HG02884 (cell line): ENCODE results near the gene UCP3.
"Not testable (repeated sequence)": the region's sequence is repeated elsewhere in the genome, so short reads cannot be mapped to it uniquely, and the experiment has no call there.

Experiments used
- ATAC-seq: cut with Tn5 transposase; IDR thresholded peaks from one replicate; pipeline ENCODE4 v1.9.1; 2021; ENCODE audit warnings: mild to moderate bottlenecking, moderate library complexity; ENCODE audit not compliant: unreplicated experiment

The UCP3 gene

DNA sequence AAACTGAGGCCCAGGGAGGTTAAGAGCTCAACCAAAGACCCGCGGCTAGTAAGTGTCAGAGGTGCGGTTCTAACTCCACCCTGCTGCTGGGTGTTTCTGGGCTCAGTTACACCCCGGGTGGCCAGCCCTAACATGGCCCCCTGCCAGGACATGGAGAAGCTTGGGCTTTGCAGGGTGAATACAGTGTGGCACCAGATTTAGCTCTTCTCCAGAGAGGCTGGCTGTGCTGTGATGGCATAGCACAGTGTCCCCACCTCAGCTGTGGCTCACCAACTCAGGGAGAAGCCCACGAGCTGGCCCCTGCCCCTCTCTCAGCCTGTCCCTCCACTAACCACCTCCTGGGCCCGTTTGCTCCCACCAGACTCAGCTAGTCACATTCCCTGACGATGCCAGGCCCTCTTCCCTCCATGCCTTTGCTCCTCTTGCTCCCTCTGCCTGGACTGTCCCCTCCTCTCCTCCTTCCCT lies 7.0 kb downstream of the UCP3 start:
- ATAC-seq: no peak

DNA sequence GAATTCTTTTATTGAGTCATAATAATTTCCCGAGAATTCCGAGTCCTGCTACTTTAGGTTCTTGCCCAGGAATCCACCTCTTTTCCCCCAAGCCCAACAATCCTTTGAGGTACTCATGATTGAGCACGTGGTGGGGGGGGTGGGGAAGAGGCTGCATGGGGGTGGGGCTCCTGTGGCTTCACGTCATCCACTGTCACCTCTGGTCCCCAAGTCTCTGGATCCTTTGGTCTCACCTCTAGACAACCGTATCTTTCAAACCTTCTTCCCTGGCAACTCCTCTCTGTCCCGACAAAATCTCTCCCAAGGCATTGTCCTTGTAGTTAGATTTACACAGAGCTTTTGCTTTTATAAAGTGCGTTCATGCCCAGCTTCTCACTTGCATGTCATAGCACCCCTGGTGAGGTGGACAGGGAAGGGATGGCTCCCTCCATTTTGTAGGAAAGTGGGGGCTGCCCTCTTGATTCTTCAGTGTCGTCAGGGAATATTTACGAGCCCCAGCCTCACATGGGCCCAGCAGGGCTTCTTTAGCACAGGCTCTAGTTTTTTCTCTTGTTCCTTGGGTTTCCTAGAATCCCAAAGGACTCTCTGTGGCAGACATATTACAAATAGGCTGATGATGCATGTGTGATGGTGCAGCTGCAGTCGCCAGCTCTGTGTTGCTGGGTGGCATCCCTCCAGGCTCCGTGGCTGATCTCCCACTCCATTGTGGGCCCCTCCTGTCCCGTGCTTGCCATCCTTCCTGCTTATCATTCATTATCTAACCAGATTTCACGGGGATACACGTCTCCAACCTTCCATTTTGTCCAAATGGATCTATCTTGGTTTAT lies 8.4 kb downstream of the UCP3 start:
- ATAC-seq: no peak

DNA sequence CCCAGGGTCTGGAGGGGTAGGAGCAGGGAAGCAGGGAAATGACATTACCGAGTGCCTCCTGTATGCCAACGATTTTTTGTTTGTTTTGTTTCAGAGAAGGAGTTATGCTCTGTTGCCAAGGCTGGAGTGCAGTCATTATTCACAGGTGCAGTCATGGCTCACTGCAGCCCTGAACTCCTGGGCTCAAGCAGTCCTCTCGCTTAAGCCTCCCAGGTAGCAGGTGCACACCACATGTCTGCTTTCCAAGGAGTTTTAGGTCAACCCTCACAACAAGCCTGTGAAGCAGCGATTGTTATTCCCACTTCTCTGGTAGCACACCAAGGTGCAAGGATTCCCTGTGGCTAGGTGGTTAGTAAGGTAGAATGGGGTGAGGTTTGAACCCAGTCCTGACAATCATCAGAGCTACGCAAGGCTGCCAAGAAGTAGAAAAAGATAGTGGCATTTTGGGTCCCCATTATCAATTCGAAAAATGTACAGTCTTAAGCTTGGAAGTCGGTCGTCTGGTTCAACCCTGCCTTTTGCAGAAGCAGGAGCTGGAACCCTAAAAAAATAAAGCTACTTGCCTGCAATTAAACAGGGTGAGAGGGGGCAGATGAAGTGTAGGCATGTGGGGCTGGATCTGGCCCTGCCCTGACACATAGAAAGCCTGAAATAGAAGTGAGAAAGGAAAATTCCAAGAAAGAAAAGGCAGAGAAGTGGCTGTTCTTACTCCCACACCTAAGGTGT lies 9.1 kb downstream of the UCP3 start:
- ATAC-seq: no peak

DNA sequence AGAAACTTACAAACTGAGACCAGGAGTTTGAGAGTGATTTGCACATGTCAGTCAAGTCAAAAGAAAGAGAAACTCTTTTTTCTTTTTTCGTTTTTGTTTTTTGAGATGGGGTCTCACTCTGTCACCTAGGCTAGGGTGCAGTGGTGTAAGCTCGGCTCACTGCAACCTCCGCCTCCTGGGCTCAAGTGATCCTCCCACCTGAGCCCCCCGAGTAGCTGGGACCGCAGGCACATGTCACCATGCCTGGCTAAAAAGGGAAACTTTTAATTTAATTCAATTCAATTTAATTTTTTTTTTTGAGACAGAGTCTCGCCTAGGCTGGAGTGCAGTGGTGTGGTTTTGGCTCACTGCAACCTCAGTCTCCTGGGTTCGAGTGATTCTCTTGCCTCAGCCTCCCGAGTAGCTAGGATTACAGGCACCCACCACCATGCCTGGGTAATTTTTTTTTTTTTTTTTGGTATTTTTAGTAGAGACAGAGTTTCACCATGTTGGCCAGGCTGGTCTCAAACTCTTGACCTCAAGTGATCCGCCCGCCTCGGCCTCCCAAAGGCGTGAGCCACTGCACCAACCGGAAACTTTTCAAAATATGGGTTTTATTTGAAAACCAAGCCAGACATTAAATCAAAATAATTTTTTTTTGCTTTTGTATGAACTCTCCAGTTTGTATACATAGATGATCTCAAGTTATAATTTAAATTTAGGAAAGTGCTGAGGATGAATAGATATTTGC lies 9.9 kb downstream of the UCP3 start:
- no peak for ATAC-seq

DNA sequence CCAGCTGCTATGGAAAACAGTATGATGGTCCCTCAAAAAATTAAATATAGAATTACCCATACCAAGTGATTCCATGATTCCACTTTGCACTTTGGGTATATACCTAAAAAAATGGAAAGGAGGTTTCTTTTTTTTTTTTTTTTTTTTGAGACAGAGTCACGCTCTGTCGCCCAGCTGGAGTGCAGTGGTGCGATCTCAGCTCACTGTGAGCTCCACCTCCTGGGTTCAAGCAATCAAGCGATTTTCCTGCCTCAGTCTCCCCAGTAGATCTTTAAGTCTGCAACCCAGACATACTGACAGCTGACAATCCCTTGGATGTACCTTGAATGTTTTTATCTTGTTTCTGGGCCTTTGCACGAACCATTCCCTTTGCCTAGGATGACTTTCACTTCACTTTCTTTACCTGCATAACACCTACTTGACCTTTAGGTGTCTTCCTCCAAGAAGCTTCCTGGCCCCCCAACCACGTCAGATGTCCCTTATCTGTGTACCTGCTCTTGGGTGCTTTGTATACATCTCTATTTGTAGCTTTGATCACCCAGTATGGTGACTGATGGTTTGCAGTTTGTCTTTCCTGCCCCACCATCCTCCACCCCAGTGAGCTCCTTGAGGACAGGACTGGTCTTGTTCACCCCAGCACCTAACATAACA lies 11.6 kb downstream of the UCP3 start:
- ATAC-seq: no peak

DNA sequence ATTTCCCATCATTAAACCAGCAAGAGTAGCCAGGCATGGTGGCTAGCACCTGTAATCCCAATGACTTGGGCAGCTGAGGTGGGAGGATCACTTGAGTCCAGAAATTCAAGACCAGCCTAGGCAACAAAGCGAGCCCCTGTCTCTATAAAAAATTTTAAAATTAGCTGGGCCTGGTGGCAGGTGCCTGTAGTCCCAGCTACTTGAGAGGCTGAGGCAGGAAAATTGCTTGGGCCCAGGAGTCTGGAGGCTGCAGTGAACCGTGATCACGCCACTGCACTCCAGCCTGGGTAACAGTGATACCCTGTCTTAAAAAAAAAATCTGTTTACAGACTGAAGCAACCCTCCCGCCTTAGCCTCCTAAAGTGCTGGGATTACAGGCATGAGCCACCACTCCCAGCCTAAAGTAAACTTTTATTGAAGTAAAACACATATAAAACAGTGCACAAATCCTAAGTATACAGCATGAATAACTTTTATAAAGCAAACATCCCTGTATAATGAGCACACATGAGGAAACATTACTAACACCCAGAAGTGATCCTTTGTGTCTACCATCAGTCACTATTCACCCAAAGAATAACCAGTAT lies 12.6 kb downstream of the UCP3 start:
- no peak for ATAC-seq

DNA sequence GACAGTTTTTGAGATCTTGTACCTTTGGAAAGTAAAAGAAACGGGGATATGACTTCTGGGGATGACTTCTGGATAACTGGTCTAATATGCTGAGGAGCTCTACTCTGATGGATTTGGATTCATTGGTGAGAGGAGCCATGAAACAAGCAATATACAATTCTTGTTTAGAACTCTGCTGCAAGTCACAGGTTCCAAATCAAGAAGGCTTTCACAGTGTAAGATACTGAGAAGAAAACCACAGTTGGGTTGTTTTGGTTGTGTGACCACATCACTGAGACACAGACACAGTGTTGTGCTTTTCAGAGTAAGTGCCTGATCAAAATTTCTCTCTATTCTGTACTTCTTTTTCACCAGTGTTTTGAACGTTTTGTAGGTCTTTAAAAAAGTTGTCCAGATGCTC lies 13.2 kb downstream of the UCP3 start:
- no peak for ATAC-seq

DNA sequence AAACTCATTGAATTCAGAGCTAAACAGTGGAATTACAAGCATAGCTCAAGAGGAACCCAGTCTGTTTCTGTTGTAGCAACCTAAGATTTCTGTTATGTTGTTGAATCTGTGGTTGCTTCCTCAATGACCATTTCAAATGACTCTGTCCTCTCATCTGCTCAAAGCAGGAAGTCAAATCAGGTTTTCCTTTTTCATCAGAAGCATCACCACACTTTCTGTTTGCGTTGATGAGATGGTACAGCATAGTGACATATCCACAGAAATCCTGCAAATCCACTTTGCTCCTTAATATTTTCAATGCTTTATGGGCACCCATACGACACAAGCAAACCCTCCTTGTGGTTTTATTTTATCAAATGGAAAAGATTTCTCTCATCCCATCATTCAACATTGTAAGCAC lies 13.6 kb downstream of the UCP3 start:
- no peak for ATAC-seq

DNA sequence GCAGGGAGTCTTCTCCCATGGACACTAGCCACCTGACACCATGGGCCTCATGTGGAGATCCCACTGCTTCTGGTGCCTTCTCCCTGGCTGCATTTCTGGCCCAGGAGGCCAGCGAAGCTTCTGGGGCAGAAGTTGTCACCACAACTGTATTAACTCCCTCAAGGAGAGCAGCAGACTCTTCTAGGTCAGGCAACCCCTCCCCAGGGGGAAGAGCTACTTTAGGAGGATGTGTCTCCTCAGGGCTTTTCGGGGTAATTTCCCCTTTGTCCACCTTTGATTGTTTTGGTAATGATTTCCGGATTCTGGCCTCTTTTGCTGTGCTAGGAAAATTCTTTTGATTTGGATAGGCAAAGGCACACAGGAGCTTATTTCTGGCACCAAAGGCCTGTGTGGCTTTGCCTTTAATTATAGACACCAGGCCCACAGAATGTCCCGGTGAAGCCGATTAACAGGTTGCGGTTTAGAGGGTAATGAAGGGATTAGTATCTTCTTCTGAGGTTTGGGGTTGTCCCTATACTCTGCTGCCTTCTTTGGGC lies 17.3 kb downstream of the UCP3 start:
- ATAC-seq: no peak

DNA sequence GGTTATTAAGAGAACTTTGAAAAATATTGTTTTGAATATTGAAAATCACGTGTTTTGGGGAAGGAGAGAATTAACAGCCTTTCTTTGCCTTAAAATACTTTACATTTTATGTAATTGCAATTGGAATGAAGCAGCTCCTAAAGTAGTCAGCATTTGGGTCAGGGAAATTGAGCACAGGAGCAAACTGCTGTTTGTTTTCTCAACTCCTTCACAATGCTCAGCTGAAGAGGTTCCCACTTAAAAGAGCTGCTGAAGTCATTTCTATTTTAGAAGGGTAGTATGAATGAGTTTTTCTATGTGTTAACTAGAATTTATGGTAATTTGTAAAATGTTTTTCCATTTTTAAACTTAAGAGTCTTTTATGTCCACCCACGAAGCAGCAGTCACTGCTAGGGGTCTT lies 18.2 kb downstream of the UCP3 start:
- ATAC-seq: no peak

DNA sequence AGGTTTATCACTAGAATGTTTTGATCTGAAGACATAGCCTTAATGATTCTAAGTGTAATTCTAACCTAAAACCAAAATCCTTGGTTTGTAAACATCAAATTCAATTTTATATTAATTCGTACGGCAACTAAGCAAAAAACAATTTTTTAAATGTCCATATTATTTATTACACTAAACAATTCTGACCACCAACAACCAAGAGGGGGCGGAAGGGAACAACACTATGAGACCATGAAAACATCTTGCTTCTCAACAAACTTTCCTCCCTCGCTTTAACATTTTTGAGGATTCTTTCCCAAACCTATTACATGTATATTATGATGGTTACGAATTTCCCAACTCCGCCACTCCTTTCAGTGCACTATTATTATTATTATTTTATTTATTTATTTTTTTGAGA lies 19.7 kb downstream of the UCP3 start:
- ATAC-seq: no peak

DNA sequence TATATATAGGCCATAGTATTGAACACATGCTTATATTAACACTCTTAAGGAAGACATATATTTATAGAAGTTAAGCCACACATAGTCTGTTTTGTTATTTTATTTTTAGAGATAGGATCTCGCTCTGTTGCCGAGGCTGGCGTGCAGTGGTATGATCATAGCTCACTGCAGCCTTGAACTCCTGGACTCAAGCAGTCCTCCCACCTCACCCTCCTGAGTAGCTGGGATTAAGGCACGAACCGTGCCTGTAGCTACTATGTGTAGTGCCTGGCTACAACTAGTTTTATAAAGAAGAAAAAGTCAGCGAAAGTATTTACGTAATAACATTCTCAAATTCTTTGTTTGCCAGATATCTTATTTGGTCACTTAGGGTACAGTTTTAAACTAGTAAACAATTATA lies 20.7 kb downstream of the UCP3 start:
- no peak for ATAC-seq

DNA sequence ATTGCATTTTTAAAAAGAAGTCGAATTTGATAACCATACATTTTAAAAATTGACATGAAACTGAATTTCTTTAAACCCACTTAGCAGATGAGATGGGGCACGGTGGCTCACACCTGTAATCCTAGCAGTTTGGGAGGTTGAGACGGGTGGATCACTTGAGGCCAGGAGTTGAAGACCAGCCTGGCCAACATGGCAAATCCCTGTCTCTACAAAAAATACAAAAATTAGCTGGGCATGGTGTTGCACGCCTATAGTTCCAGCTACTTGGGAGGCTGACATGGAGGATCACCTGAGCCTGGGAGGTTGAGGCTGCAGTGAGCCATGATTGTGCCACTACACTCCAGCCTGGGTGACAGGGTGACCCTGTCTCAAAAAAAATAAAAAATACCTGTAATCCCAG lies 23.2 kb downstream of the UCP3 start:
- ATAC-seq: not testable (repeated sequence)

DNA sequence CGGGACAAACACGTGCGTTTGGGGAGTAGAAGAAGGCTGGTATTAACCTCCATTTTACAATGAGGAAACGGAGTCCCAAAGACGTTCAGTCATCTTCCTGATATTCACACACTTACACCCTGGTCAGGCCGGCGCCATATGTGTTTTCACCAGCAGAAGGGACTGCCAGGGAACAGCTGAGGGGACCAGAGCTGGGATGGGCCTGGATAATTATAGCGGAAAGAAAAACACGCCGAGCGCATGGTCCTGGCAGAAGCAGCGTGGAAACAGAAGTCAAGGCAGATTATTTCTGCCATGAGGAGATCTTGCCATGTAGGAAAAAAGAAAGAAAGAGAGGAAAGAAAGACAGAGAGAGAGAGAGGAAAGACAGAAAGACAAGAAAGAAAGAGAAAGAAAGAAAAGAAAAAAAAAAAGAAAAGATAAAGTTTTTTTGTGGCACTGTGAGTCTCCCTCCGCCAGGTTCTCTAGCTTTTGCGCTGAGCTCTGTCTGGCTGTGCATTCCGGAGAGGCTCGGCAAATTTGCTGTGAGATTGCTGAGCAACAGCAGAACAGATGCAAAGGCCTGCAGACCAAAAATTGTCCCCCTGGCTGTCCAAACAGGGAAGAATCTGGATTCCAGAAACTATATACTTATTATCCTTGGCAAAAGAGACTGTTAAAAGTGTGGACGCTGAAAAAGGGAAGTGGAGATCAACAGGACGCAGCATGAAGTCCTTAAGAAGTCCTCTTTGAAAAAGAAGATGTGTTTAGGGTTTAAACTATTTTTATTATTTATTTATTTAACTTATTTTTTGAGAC lies 24.9 kb downstream of the UCP3 start:
- no peak for ATAC-seq

DNA sequence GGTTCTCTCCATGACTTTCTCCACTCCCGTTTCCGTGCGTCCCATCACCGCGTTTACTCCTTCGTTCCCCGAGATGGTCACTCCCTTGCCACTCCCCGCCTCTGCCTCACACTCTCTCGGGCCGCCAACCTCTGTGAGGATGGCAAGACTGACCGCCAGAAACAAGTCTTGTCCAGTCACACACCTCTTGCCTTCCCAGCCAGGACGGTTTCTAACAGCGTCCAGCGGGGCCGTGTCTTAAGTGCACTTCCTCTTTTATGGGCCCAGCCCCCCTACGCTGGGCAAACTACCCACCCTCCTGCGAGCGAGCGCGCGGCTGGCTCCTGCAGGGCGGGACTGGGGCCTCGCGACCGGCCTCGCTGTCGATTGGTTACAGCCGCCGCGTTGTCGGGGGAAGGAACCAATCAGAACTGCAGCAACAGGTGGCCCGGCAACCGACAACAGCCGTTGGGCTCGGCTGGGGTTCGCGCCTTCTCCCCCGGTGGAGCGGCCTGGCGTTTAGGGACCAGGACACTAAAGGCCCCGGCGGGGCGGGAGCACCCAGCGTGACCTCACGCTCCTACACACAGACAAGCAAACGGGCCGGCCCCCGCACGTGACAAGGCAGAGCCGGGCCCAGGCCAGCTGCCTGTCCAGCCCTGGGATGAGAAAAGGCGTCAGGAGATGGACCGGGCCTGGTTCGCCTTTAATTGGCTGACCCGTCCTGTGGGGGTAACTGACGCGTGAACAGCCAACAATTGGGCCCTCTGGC lies 25.7 kb downstream of the UCP3 start:
- peak; percentile 69 for ATAC-seq

DNA sequence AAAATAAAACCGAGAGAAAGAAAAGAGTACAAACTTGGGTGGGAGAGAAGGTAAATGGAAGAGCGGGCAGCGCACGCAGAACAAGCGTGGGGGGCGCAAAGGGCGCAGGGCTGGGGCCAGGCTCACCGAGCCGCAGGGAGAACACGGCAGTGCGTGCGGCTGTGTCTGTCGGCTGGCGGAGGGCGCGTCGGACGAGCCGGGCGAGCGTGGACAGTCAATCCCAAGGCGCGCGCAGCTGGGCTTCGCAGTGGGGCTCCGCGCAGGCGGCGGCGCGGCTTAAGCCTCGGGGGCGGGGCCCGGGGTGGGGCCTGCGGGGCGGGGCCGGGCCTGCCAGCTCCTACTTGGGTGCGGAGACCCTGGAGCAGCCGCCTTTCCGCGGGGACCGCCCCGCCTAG lies 26.3 kb downstream of the UCP3 start, which contains the start of gene UCP2:
UCP2 (minus strand) TSS at position 249 of the 395 bp plus-strand sequence. CDS start 4,465 bp downstream, outside the sequence.
- peak; percentile 34 for ATAC-seq

DNA sequence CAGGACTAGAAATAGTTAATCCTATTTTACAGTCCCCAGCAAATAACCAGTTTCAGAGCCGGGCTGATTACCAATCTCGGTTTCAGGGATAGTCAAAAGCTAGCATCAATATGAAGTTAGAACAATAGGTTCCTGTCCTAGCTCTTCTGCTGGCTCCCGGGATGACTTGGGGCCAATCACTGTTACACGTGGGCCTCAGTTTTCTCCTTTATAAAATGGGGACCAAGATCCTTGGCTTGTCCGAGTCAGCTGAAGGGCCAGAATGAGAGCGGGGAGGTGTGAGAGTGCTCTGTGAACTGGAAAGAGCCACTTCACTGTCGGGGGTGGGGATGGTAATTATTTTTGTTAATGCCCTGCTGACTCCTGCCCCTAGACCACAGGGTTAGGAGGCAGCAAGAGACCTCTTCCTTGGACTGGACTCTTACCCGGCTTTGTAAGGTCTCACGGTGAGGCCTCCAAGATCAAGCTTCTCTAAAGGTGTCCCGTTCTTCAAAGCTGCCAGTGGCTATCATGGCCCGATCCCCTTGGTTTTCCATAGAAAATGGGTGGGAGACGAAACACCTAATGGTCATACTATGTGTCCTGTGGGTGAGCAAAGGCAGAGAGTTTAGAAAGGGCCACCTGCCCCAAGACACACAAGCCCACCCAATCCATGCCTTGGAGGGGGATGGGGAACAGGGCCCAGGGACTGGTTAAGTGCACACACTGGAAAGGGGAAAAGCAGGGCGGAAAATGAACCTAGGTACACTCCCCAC lies 27.7 kb downstream of the UCP3 start:
- no peak for ATAC-seq
